ENCODE data around the gene SOX21.

The SOX21 gene

GRCh38 chr13:94703271-94703670 is 9.1 kb downstream of the SOX21 start:
- TF ChIP-seq ZFX (IDR thresholded peaks at IDR 0.05): no peak
- TF ChIP-seq, protein P1, sequence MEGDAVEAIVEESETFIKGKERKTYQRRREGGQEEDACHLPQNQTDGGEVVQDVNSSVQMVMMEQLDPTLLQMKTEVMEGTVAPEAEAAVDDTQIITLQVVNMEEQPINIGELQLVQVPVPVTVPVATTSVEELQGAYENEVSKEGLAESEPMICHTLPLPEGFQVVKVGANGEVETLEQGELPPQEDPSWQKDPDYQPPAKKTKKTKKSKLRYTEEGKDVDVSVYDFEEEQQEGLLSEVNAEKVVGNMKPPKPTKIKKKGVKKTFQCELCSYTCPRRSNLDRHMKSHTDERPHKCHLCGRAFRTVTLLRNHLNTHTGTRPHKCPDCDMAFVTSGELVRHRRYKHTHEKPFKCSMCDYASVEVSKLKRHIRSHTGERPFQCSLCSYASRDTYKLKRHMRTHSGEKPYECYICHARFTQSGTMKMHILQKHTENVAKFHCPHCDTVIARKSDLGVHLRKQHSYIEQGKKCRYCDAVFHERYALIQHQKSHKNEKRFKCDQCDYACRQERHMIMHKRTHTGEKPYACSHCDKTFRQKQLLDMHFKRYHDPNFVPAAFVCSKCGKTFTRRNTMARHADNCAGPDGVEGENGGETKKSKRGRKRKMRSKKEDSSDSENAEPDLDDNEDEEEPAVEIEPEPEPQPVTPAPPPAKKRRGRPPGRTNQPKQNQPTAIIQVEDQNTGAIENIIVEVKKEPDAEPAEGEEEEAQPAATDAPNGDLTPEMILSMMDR (conservative IDR thresholded peaks at IDR 0.05): no peak
- no peak overlapping the region for H3K27ac ChIP-seq

- no peak for TF ChIP-seq ZFX (IDR thresholded peaks at IDR 0.05)
- TF ChIP-seq, protein P1 (conservative IDR thresholded peaks at IDR 0.05): no peak
- no peak overlapping the region for H3K27ac ChIP-seq
Observed at GRCh38 chr13:94702181-94703041, 9.9 kb downstream of the SOX21 start.

DNA sequence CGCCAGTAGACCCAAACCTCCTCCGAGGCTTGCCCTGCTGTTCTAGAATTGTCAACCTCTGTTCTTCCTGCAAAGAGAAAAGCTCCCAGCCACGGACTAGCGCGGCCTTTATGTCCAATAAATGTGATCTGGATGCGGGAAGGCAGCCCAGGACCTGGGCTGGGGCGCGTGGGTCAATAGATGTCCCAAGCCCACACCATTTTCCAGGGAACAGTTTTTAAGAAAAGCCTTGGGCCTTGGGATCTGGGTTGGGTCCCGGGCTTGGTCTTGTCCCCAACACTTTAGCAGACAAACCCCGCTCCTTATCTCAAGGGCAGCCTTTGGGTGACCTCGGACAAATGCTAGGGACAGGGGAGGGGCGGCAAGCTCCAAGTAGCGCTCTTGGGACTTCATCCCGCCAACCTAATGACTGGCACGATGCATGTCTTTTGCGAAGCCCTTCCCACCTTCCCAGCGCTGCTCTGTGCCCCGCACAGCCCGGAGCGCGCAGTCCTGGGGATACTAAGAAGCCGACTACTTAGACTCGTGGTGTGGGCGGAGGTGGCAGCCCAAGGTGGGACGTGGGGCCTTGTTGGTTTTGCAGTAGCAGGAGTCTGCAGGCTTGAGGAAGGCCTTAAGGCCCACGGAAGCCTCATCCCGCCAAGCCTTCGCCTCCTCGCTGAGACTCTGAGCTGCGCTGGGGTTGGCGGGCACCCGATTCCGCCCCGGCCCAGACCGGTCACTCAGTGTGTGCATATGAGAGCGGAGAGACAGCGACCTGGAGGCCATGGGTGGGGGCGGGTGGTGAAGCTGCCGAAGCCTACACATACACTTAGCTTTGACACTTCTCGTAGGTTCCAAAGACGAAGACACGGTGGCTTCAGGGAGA is 10.8 kb downstream of the SOX21 start:
- H3K27ac ChIP-seq: no peak overlapping the region
- no peak for TF ChIP-seq ZFX (IDR thresholded peaks at IDR 0.05)
- TF ChIP-seq, protein P1 (conservative IDR thresholded peaks at IDR 0.05): no peak

- no peak for TF ChIP-seq ZFX (IDR thresholded peaks at IDR 0.05)
- TF ChIP-seq, protein P1 (conservative IDR thresholded peaks at IDR 0.05): no peak
- no peak overlapping the region for H3K27ac ChIP-seq
Observed at GRCh38 chr13:94700536-94700935, 11.8 kb downstream of the SOX21 start.

GRCh38 chr13:94700051-94700535 is 12.3 kb downstream of the SOX21 start:
- no peak overlapping the region for H3K27ac ChIP-seq
- no peak for TF ChIP-seq ZFX (IDR thresholded peaks at IDR 0.05)
- TF ChIP-seq, protein P1 (conservative IDR thresholded peaks at IDR 0.05): no peak

GRCh38 chr13:94696171-94696570 is 16.2 kb downstream of the SOX21 start:
- no peak overlapping the region for H3K27ac ChIP-seq
- no peak for TF ChIP-seq ZFX (IDR thresholded peaks at IDR 0.05)
- TF ChIP-seq, protein P1 (conservative IDR thresholded peaks at IDR 0.05): no peak

DNA sequence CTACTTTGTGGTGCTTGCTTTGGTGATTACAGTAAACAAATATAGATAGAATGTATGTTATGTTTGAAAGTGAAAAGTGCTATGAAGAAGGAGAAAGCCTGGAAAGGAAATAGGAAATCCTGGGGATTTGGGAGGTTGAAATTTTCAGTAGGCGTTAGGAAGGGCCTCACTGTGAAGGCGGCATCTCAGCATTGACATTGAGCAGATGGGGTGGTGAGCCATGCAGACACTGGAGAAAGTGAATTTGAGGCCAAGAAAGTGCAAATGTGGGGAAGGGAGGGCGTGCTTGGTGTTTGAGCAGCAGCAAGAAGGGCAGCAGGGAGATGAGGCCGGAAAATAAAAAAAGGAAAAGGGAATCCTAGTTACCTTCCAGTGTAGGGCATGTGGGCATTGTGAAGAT is 20.3 kb downstream of the SOX21 start:
- no peak overlapping the region for H3K27ac ChIP-seq
- no peak for TF ChIP-seq ZFX (IDR thresholded peaks at IDR 0.05)

Data from C4-2B (cell line).